Measurements from ENCODE around the gene LPP. TPM values are rescaled to one million over a fixed set of nuclear protein-coding genes. Genes with fewer than 3 reads are reported as not detected.

The LPP gene
- total RNA-seq, 2 experiments from 2014 or later = 49.6 to 54.3 TPM

- Mint-ChIP-seq H3K9me3 (no peaks in the 10 kb centered on the region), H3K4me1 (peaks cover 32% of the 10 kb centered on the region), H3K4me3 (peak overlapping the region; percentile 57)
Observed at GRCh38 chr3:188179006-188179966, 25.3 kb downstream of the LPP start.

GRCh38 chr3:188180114-188180513 lies 26.2 kb downstream of the LPP start:
- peaks cover 28% of the 10 kb centered on the region for H3K4me1 Mint-ChIP-seq
- ATAC-seq (ENCODE audit: low read depth) = no peak
- POLR2A ChIA-PET = no interaction called here
- H3K9me3 Mint-ChIP-seq = no peaks in the 10 kb centered on the region
- DNase-seq = no peak
- H3K36me3 Mint-ChIP-seq = peaks cover 37% of the 10 kb centered on the region
- H3K27me3 Mint-ChIP-seq = no peaks in the 10 kb centered on the region
- H3K27ac Mint-ChIP-seq = peak overlapping the region; percentile 14
- no peak overlapping the region for H3K4me3 Mint-ChIP-seq

More at GRCh38 chr3:188179006-188179966, 25.3 kb downstream of the LPP start:
- DNase-seq (no peak), ATAC-seq (ENCODE audit: low read depth) (no peak)
- POLR2A ChIA-PET = no interaction called here
- H3K27ac Mint-ChIP-seq = peak overlapping the region; percentile 73
- H3K27me3 Mint-ChIP-seq = no peaks in the 10 kb centered on the region
- peaks cover 42% of the 10 kb centered on the region for H3K36me3 Mint-ChIP-seq

DNA sequence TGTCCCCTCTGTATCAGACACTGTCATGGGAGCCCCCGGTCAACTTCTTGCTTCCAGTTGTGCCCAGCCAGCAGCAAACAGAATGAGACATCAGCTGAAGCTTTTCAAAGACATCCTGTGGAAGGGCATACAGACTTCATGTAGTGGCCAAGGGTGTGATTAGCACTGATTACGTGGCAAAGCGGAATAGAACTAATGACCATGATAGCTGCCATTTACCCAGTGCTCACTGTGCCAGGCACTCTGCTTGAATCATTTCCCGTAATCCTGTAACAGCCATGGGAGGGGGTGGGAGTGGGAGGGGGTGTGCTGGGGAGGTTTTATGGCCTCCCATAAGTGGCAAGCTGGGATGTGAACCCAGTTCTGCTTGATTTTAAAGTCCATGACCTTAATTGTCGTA lies 29.5 kb downstream of the LPP start:
- Mint-ChIP-seq H3K27ac (no peak overlapping the region), H3K36me3 (peaks cover 18% of the 10 kb centered on the region), H3K4me1 (peaks cover 36% of the 10 kb centered on the region), H3K27me3 (no peaks in the 10 kb centered on the region), H3K4me3 (no peak overlapping the region), H3K9me3 (no peaks in the 10 kb centered on the region)
- DNase-seq (no peak), ATAC-seq (ENCODE audit: low read depth) (no peak)
- POLR2A ChIA-PET = no interaction called here

DNA sequence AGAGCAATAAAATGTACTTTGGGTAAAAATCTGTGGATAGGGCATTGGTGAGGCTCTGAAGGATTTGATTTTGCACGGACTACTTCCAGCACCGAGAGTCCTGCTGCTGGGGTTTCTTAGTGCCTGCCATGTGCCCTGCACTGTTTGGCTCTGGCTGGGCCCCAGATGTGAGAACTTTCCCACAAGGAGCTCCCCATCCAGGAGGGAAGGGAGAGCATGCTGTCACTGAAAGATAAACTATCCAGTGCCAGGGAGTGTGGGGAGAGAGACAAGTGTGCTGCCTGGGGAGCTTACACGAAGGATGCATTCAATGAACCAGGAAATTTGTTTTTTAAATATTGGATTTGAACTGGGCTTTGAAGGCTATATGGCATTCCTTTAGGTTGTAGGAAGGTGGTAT lies 30.2 kb downstream of the LPP start:
- no peaks in the 10 kb centered on the region for H3K27me3 Mint-ChIP-seq
- peaks cover 36% of the 10 kb centered on the region for H3K4me1 Mint-ChIP-seq
- no peak overlapping the region for H3K27ac Mint-ChIP-seq
- peaks cover 19% of the 10 kb centered on the region for H3K36me3 Mint-ChIP-seq
- POLR2A ChIA-PET = interaction anchor here (0.7 kb wide), 1 partner anchor 752 kb away, joined by 6 read pairs; no protein-coding TSS in a partner anchor
- ATAC-seq (ENCODE audit: low read depth) (no peak), DNase-seq (no peak)
- H3K9me3 Mint-ChIP-seq = no peaks in the 10 kb centered on the region
- no peak overlapping the region for H3K4me3 Mint-ChIP-seq

DNA sequence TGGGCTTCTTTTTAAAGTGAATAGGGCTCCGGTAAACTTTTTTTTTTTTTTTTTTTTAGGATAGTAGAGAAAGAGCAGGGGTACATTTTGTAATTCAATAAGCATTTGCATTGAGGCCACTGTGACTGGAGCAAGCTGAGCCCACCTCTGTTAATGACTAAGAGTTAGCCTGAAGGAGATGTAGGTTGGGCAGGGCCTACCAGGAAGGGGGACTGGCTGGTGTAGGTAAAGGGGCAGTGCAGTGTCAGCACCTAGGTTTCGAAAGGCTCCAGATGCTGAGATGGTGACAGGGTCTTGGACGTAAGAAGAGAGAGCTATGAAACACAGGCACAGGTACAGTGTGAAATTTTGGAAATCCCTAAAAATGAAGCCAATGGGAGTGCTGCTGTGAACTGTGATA lies 30.7 kb downstream of the LPP start:
- Mint-ChIP-seq H3K27ac (no peak overlapping the region), H3K9me3 (no peaks in the 10 kb centered on the region), H3K36me3 (peaks cover 20% of the 10 kb centered on the region), H3K27me3 (no peaks in the 10 kb centered on the region), H3K4me3 (no peak overlapping the region), H3K4me1 (peaks cover 33% of the 10 kb centered on the region)
- POLR2A ChIA-PET = interaction anchor here (0.7 kb wide), 2 partner anchors 10 to 751 kb away, joined by 3 to 6 read pairs; no protein-coding TSS in a partner anchor
- DNase-seq = no peak
- no peak for ATAC-seq (ENCODE audit: low read depth)

DNA sequence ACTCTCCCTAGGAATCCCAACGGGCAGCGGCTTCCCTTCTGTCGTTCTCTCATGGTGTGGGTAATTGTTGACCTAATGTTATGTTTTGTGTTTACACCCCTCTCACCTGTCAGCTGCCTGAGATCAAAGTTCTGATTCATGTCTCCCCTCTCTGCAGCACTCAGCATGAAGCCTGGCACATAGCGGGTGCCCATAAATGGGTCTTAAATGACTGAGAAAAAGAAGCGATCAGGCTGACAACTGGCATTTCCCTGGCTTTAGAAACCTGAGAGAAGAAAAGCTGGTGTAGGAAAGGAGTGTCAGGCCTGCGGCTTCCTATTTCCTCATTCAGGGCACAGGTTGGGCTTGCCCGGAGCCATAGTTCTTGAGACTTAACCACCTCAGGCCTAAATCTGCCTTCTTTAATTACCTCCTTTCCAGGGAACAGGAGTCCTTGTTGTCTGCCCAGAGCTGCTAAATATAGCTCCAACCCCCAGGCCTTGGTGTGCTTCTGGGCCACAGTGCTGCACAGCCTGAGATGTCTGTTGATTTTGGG lies 31.8 kb downstream of the LPP start:
- Mint-ChIP-seq H3K27me3 (no peaks in the 10 kb centered on the region), H3K36me3 (peaks cover 22% of the 10 kb centered on the region), H3K4me1 (peaks cover 28% of the 10 kb centered on the region), H3K4me3 (peak overlapping the region; percentile 18), H3K9me3 (no peaks in the 10 kb centered on the region), H3K27ac (peak overlapping the region; percentile 19)
- POLR2A ChIA-PET = interaction anchor here (0.6 to 0.8 kb wide), 2 partner anchors 180 to 443 kb away, joined by 3 read pairs; no protein-coding TSS in a partner anchor
- DNase-seq (no peak), ATAC-seq (ENCODE audit: low read depth) (peak; percentile 56)

GRCh38 chr3:188187053-188187452 lies 33.1 kb downstream of the LPP start:
- Mint-ChIP-seq H3K36me3 (peaks cover 28% of the 10 kb centered on the region), H3K9me3 (no peaks in the 10 kb centered on the region), H3K27me3 (no peaks in the 10 kb centered on the region), H3K4me1 (peaks cover 29% of the 10 kb centered on the region), H3K27ac (no peak overlapping the region), H3K4me3 (no peak overlapping the region)
- DNase-seq (no peak), ATAC-seq (ENCODE audit: low read depth) (no peak)
- POLR2A ChIA-PET = no interaction called here

DNA sequence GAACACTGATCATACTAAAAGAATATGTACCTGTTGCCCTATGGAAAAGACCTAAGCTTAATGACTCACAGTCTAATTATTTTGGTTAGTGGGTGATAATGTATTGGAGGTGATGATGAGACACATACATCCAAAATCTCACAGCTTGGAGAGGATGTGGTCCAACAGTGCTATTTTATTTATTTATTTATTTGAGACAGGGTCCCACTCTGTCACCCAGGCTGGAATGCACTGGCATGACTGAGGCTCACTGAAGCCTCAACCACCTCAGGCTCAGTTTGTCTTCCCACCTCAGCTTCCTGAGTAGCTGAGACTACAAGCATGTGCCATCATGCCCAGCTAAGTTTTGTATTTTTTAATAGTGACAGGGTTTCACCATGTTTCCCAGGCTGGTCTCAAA lies 35.0 kb downstream of the LPP start:
- peaks cover 38% of the 10 kb centered on the region for H3K36me3 Mint-ChIP-seq
- H3K9me3 Mint-ChIP-seq = no peaks in the 10 kb centered on the region
- DNase-seq = no peak
- H3K27ac Mint-ChIP-seq = no peak overlapping the region
- no peaks in the 10 kb centered on the region for H3K27me3 Mint-ChIP-seq
- POLR2A ChIA-PET = no interaction called here
- H3K4me3 Mint-ChIP-seq = no peak overlapping the region
- peak; percentile 4 for ATAC-seq (ENCODE audit: low read depth)
- peaks cover 31% of the 10 kb centered on the region for H3K4me1 Mint-ChIP-seq

DNA sequence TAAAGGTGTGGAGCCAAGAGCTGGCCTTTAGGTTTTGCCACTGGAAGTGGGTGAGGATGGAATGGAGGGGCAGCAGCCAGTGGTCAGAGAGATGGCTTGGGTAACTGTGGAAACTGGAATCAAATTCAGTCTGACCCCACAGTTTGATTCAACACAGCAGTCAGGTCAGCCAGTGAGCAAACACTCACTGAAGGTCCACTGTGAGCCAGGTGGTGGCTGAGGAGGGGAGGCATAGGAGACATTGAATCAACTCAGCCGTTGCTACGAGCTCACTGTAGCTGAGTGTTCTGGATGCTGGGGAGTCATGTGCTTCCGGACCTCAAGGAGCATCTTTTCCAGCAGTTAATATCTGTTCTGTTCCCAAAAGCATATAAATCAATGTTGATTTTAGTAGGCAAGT lies 37.5 kb downstream of the LPP start:
- ATAC-seq (ENCODE audit: low read depth) = no peak
- H3K4me1 Mint-ChIP-seq = peaks cover 27% of the 10 kb centered on the region

GRCh38 chr3:188192034-188192433 lies 38.1 kb downstream of the LPP start:
- no peak overlapping the region for H3K27ac Mint-ChIP-seq
- H3K9me3 Mint-ChIP-seq = peaks cover 2% of the 10 kb centered on the region
- no peak overlapping the region for H3K4me3 Mint-ChIP-seq
- no peak for DNase-seq
- peaks cover 27% of the 10 kb centered on the region for H3K4me1 Mint-ChIP-seq
- H3K27me3 Mint-ChIP-seq = no peaks in the 10 kb centered on the region
- H3K36me3 Mint-ChIP-seq = peaks cover 48% of the 10 kb centered on the region
- ATAC-seq (ENCODE audit: low read depth) = no peak
- POLR2A ChIA-PET = no interaction called here

More for the DNA sequence above, 37.5 kb downstream of the LPP start:
- no peaks in the 10 kb centered on the region for H3K27me3 Mint-ChIP-seq
- peaks cover 2% of the 10 kb centered on the region for H3K9me3 Mint-ChIP-seq
- POLR2A ChIA-PET = no interaction called here
- no peak overlapping the region for H3K27ac Mint-ChIP-seq
- peaks cover 47% of the 10 kb centered on the region for H3K36me3 Mint-ChIP-seq
- no peak overlapping the region for H3K4me3 Mint-ChIP-seq
- no peak for DNase-seq

GRCh38 chr3:188194332-188194731 lies 40.4 kb downstream of the LPP start:
- Mint-ChIP-seq H3K36me3 (peaks cover 51% of the 10 kb centered on the region), H3K27ac (no peak overlapping the region), H3K9me3 (peaks cover 2% of the 10 kb centered on the region), H3K4me1 (peaks cover 17% of the 10 kb centered on the region), H3K27me3 (no peaks in the 10 kb centered on the region), H3K4me3 (no peak overlapping the region)
- DNase-seq (no peak), ATAC-seq (ENCODE audit: low read depth) (no peak)
- POLR2A ChIA-PET = interaction anchor here (0.6 kb wide), 1 partner anchor 10 kb away, joined by 3 read pairs; no protein-coding TSS in a partner anchor

DNA sequence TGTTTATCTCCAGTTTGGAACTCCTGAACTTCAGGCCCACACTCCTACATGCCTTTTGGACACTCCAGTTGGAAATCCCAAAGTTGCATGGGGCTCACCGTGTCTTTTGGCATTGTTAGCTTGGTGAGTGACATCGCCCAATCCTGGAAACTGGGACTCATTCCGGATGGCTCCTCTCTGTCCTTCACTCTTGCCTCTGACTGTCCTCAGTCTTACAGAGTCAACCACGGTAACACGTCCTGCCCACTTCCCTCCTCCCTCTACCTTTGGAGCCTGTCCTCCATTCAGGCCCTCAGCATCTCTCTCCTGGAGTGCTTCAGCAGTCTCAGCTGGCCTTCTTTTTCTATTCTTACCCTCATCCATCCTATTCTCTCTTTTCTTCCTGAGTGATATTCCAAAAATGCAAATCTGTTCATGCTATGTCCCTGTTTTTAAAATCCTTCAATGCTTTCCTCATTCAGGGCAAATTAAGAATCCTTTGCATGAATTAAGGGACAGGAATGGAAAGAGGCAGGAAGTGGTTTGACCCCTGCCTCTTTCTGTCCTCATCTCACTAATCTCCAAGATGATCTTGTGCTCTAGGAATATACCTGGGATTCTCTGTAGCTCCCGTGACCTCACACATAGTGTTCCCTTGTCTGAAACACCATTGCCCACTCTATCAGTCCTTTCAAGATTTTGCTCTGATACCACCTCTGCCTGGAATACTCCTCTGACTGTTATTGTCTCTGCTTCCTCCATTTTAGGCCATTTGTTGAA lies 42.5 kb downstream of the LPP start:
- no peak overlapping the region for H3K4me3 Mint-ChIP-seq
- H3K4me1 Mint-ChIP-seq = peaks cover 14% of the 10 kb centered on the region
- no peak overlapping the region for H3K27ac Mint-ChIP-seq
- ATAC-seq (ENCODE audit: low read depth) (no peak), DNase-seq (no peak)
- H3K36me3 Mint-ChIP-seq = peaks cover 36% of the 10 kb centered on the region
- H3K9me3 Mint-ChIP-seq = peaks cover 2% of the 10 kb centered on the region
- POLR2A ChIA-PET = no interaction called here
- H3K27me3 Mint-ChIP-seq = no peaks in the 10 kb centered on the region

DNA sequence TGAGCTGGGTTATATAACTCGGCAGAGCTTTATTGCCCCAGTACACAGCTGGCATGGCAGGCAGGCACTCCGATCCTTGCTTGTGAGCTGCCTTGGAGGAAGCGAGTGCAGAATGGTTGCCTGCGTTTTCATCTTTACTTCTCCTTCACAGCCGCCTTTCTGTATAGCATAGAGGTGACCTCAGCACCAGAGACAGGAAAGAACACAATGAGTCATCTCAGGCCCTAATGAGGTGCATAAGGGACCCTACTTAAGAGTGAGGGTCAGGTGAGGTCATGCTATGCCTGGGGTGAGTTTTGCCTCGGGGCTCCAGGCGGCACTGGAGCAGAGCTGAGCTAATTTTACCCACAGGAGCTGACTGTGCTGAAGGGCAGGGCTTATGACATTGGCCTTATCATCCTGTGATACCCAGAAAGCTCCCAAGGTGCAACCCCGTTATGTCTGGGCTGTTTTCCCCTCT lies 43.5 kb downstream of the LPP start:
- POLR2A ChIA-PET = interaction anchor here (0.5 to 1.1 kb wide), 2 partner anchors 41 to 457 kb away, joined by 3 to 4 read pairs; no protein-coding TSS in a partner anchor
- Mint-ChIP-seq H3K27ac (no peak overlapping the region), H3K4me3 (no peak overlapping the region), H3K4me1 (peaks cover 12% of the 10 kb centered on the region), H3K9me3 (peaks cover 2% of the 10 kb centered on the region), H3K27me3 (no peaks in the 10 kb centered on the region), H3K36me3 (peaks cover 32% of the 10 kb centered on the region)
- ATAC-seq (ENCODE audit: low read depth) (peak; percentile 39), DNase-seq (no peak)
